K562 (cell line): ENCODE measurements around the gene SMG7. TPM values are rescaled to one million over a fixed set of nuclear protein-coding genes. Genes with fewer than 3 reads are reported as not detected.

Experiments
- MYBL2 ChIP-seq, 2 experiments: fragments of 450-650 bp in 1 of 2; sonication (generic) in 1 of 2; formaldehyde crosslinking in 1 of 2; IDR thresholded peaks; 2 replicates each; pipeline versions ENCODE4 v1.6.1 to v1.8.1; 2017 to 2022; ENCODE audit warnings: borderline replicate concordance in 1 of 2, inconsistent platforms in 1 of 2, low read depth in 1 of 2, mild to moderate bottlenecking in 1 of 2, missing genetic modification reagents in 1 of 2, moderate library complexity in 1 of 2
- OTX1 ChIP-seq: fragments of 450-650 bp; formaldehyde crosslinking; IDR thresholded peaks from 2 replicates; pipeline ENCODE4 v1.4.0; 2022; ENCODE audit warnings: mild to moderate bottlenecking
- SIRT6 ChIP-seq: IDR thresholded peaks from one replicate; pipeline ENCODE4 v1.6.1; 2012; ENCODE audit warnings: low read depth, mild to moderate bottlenecking, control low read depth, inconsistent platforms, low read length, moderate library complexity
- TAF7 ChIP-seq: fragments of 450-650 bp; IDR thresholded peaks from 2 replicates; pipeline ENCODE4 v1.6.1; 2016; ENCODE audit warnings: missing genetic modification characterization, missing compliant biosample characterization
- ZBTB1 ChIP-seq: sonication (generic); formaldehyde crosslinking; IDR thresholded peaks from 2 replicates; pipeline ENCODE4 v1.8.1; 2023; ENCODE audit warnings: missing genetic modification reagents, low read depth, mild to moderate bottlenecking, borderline replicate concordance
- ZBTB17 ChIP-seq: fragments of 450-650 bp; formaldehyde crosslinking; IDR thresholded peaks from 2 replicates; pipeline ENCODE4 v1.4.0; 2020; ENCODE audit warnings: mild to moderate bottlenecking
- ZFX ChIP-seq: sonication (generic); formaldehyde crosslinking; IDR thresholded peaks from 2 replicates; pipeline ENCODE4 v1.8.0; 2022; ENCODE audit warnings: mild to moderate bottlenecking, missing genetic modification reagents, moderate library complexity
- ZNF23 ChIP-seq: fragments of 250-450 bp; sonication (Bioruptor Pico); IDR thresholded peaks from 2 replicates; pipeline ENCODE4 v1.4.0; 2020; ENCODE audit warnings: mild to moderate bottlenecking
- ZNF644 ChIP-seq: fragments of 200-800 bp; sonication (Bioruptor generic); IDR thresholded peaks from 2 replicates; pipeline ENCODE4 v1.6.1; 2016; ENCODE audit warnings: low read depth, missing genetic modification characterization, missing compliant biosample characterization
- polyA plus RNA-seq, 8 experiments: library from polyadenylated mRNA; depleted of rRNA in 4 of 8; stranded (reverse) in 5 of 8; unstranded in 3 of 8; fragments of >200 nt; fragmentation: Nextera tagmentation in 2 of 8; fragmentation: Illumina TruSeq in 1 of 8; extraction: Ambion mirVana in 2 of 8; extraction: Trizol in 1 of 8; gene quantifications; 2 replicates each; pipeline versions ENCODE4 v1.2.1 to v1.2.3, GENCODE V29; 2011 to 2014; ENCODE audit warnings: inconsistent platforms in 1 of 8, missing spikeins in 1 of 8
- total RNA-seq, 7 experiments: library from RNA; depleted of rRNA in 6 of 7; stranded (reverse); fragments of >200 nt in 6 of 7; fragmentation: Illumina TruSeq in 2 of 7; extraction: Trizol in 2 of 7; gene quantifications; 2 replicates each; pipeline versions ENCODE4 v1.2.1 to v1.2.3, GENCODE V29; 2011 to 2021; ENCODE audit warnings: low replicate concordance in 1 of 7
- TF ChIP-seq, protein P1 (sequence below), 3 experiments: fragments of 200-800 bp in 1 of 3; sonication (Bioruptor generic) in 1 of 3; sonication (generic) in 1 of 3; formaldehyde crosslinking in 1 of 3; IDR thresholded peaks; 2 replicates each; pipeline versions ENCODE4 v1.6.1 to v1.8.0; 2016 to 2022; ENCODE audit warnings: mild to moderate bottlenecking in 2 of 3, missing compliant biosample characterization in 2 of 3, missing genetic modification characterization in 2 of 3, missing genetic modification reagents in 1 of 3
- TF ChIP-seq, protein P2 (sequence below): fragments of 250-450 bp; sonication (Bioruptor Pico); IDR thresholded peaks from 2 replicates; pipeline ENCODE4 v1.5.0; 2021

SMG7 gene
- total and polyA plus RNA-seq, 9 of the 15 experiments (the other 6 are each of a cell fraction or from before 2014, with no cell fraction given) = 12.4 to 74.6 (median 29.0) TPM

DNA sequence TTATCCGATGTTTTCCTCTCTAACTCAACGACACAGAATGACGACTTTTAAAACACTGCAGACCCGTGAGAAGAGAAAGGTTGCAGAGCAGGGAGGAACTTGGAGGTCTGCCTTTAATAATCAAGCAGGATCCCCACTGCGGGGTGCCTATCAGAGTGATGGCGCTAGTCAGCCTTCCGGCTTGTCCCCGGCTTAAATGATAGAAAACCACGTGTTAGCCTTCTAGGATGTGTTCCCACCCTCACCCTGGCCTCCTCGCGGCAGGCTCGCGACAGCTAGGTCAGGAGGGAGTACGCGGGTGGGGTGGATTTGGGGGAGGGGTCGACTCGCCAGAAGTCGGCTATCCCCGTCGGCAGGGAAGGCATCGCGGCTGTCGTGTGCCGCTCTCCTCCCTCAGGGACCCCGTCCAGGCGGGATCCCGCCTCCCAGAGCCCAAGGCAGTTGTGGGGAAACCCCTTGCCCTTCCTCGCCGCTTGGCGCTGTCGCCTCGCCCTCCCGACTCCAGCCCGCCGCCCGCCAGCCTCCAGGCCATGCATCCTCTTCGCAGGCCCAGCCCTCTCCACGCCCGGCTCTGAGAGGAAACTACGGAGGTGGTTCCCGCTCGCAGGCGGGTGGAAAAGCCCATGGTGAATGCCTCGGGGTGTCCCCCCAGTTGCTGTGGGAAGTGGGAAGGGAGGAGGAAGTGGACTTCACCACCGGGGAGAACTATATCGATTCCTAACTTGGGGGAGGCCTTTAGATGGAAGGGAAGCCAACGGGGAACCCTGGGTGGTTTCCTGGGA is 1.1 kb upstream of the SMG7 start (continued):
- TF ChIP-seq, protein P1, sequence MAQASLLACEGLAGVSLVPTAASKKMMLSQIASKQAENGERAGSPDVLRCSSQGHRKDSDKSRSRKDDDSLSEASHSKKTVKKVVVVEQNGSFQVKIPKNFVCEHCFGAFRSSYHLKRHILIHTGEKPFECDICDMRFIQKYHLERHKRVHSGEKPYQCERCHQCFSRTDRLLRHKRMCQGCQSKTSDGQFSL (CRISPR knock-in tag; IDR thresholded peaks at IDR 0.05) = peak; percentile 37; the same call in 1 of the 2 replicates
- TF ChIP-seq, protein P1 (tag; IDR thresholded peaks at IDR 0.05) = no peak
- TF ChIP-seq SIRT6 (no peak), ZNF23 (CRISPR knock-in tag) (no peak), ZBTB17 (CRISPR knock-in tag) (0 out of 2 replicates have a peak, but pooled peaks have one; percentile 11), TAF7 (no peak), MYBL2 (IDR thresholded peaks at IDR 0.05; ENCODE audit: low read depth) (peak; percentile 84), MYBL2 (CRISPR knock-in tag; IDR thresholded peaks at IDR 0.05; ENCODE audit: borderline replicate concordance) (no peak), ZFX (peak; percentile 91), ZBTB1 (CRISPR knock-in tag) (peak; percentile 51; the same call in 1 of the 2 replicates), OTX1 (CRISPR knock-in tag) (no peak), ZNF644 (tag) (no peak)
- TF ChIP-seq, protein P2, sequence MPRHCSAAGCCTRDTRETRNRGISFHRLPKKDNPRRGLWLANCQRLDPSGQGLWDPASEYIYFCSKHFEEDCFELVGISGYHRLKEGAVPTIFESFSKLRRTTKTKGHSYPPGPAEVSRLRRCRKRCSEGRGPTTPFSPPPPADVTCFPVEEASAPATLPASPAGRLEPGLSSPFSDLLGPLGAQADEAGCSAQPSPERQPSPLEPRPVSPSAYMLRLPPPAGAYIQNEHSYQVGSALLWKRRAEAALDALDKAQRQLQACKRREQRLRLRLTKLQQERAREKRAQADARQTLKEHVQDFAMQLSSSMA = no peak
